ENCODE results near the gene MAEA. TPM values are rescaled to one million over a fixed set of nuclear protein-coding genes. Genes with fewer than 3 reads are reported as not detected.

The MAEA gene
- total and polyA plus RNA-seq, 12 donors, result 39.1 to 72.8 (median 50.3) TPM

GRCh38 chr4:1345903-1346780 lies 56.5 kb downstream of the MAEA start:
- Histone ChIP-seq H3K4me3 (peak overlapping the region; percentile 75 to 97 (median 90)), H3K4me1 (peaks cover 7 to 34% (median 21%) of the 10 kb centered on the region in 9 donors), H3K27ac (peak overlapping the region; percentile 63 to 100 (median 98)), H3K36me3 (peaks cover 0 to 25% (median 5%) of the 10 kb centered on the region in 9 donors), H3K9me3 (no peaks in the 10 kb centered on the region), H3K27me3 (no peaks in the 10 kb centered on the region)
- TF ChIP-seq, protein P1, sequence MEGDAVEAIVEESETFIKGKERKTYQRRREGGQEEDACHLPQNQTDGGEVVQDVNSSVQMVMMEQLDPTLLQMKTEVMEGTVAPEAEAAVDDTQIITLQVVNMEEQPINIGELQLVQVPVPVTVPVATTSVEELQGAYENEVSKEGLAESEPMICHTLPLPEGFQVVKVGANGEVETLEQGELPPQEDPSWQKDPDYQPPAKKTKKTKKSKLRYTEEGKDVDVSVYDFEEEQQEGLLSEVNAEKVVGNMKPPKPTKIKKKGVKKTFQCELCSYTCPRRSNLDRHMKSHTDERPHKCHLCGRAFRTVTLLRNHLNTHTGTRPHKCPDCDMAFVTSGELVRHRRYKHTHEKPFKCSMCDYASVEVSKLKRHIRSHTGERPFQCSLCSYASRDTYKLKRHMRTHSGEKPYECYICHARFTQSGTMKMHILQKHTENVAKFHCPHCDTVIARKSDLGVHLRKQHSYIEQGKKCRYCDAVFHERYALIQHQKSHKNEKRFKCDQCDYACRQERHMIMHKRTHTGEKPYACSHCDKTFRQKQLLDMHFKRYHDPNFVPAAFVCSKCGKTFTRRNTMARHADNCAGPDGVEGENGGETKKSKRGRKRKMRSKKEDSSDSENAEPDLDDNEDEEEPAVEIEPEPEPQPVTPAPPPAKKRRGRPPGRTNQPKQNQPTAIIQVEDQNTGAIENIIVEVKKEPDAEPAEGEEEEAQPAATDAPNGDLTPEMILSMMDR (IDR thresholded peaks at IDR 0.05), result peak in 3 of 9 donors; percentile 25 to 54 (median 50)
- ATAC-seq (peak in 4 of 8 donors; percentile 8 to 12 (median 10)), DNase-seq (peak in 1 of 2 donors; percentile 57)
- intact Hi-C loops (cut with DNase I), result loop anchor here in 9 of 10 donors (1.0 to 10.0 kb wide), 12 partner anchors 37 to 379 kb away; partner anchors contain the start of genes CTBP1 (in 7 of the 9), MAEA (in 3 of the 9), TACC3 (in 1 of the 9) and TMEM129 (in 1 of the 9)
- WGBS, 2 donors, result 0 to 1% methylated on average over 57 to 76 of the region's 76 CpGs

- Histone ChIP-seq H3K9me3 (no peaks in the 10 kb centered on the region), H3K36me3 (peaks cover 0 to 17% (median 0%) of the 10 kb centered on the region in 9 donors), H3K4me3 (peak within 1 kb of the TSS; percentile 75 to 97 (median 90)), H3K27ac (peak within 1 kb of the TSS; percentile 94 to 100 (median 98)), H3K4me1 (peaks cover 7 to 38% (median 21%) of the 10 kb centered on the region in 9 donors), H3K27me3 (no peaks in the 10 kb centered on the region)
- 0% methylated on average over 75 to 76 of the region's 76 CpGs for WGBS, 2 donors
- peak; percentile 93 to 99 (median 97) for ATAC-seq
- intact Hi-C loops (cut with DNase I), result loop anchor here in 9 of 10 donors (1.0 to 10.0 kb wide), 12 partner anchors 38 to 378 kb away; partner anchors contain the start of genes CTBP1 (in 7 of the 9), MAEA (in 3 of the 9), TACC3 (in 1 of the 9) and TMEM129 (in 1 of the 9)
- TF ChIP-seq, protein P1 (IDR thresholded peaks at IDR 0.05), result no peak
- peak; percentile 100 for DNase-seq
These were observed 57.2 kb downstream of the MAEA start, which contains the start of gene UVSSA for GRCh38 chr4:1346781-1347409. Gene UVSSA, plus strand, starts transcription at chr4:1347208. Its CDS starts 884 bp downstream, at chr4:1348092.

DNA sequence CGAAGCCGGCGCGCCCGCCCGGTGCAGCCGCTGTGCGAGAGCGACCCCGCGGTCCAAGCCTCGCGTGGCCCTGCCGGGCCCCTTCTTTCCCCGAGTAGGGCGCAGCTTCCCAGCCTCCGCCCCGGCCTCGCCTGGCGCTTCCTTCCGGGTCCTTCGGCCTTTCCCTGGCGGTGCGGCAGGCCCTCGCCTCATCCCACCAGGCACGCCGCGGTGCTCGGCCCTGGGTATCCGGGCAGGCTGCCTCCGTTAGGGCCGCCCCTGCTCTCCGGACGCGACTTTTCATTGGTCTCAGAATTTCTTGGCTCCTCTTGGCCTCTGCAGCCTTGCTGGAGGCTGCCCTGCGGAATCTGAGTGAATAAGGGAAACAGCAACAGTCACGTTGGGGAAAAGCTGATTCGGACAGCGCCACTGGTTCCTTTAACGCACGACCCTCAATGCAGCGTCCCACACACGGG lies 57.7 kb downstream of the MAEA start:
- DNase-seq, result peak; percentile 76
- TF ChIP-seq, protein P1 (IDR thresholded peaks at IDR 0.05), result peak in 1 of 9 donors; percentile 3
- peak; percentile 26 to 63 (median 38) for ATAC-seq
- Histone ChIP-seq H3K4me3 (peak overlapping the region; percentile 64 to 97 (median 88)), H3K27me3 (no peaks in the 10 kb centered on the region), H3K4me1 (peaks cover 7 to 38% (median 21%) of the 10 kb centered on the region in 9 donors), H3K9me3 (no peaks in the 10 kb centered on the region), H3K36me3 (peaks cover 0 to 19% (median 0%) of the 10 kb centered on the region in 9 donors), H3K27ac (peak overlapping the region; percentile 94 to 100 (median 98))
- 0 to 1% methylated on average over 42 to 43 of the region's 43 CpGs for WGBS, 2 donors
- intact Hi-C loops (cut with DNase I), result loop anchor here in 9 of 10 donors (2.0 to 10.0 kb wide), 10 partner anchors 40 to 377 kb away; partner anchors contain the start of genes CTBP1 (in 5 of the 9), MAEA (in 3 of the 9), TACC3 (in 1 of the 9) and TMEM129 (in 1 of the 9)
